Measurements from ENCODE around the gene LARGE1.

DNA sequence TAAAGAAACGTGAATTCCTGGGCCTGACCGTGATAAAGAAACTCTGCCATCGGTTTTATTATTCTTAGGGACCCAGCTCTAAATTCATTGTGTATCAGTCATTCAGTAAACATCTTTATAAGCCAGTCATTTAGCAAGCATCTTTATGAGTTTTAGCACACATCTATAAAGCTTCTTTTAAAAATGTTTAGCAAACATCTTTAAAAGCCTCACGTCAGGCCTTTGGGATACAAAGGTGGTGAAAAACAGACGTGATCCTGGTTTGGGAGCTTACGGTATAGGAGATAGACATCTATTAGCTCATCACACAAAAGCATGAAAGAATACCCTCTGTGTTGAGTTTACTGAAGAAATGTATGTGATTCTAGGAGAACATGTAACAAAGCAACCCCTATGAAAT lies 320.2 kb downstream of the LARGE1 start:
- TF ChIP-seq, protein P1, sequence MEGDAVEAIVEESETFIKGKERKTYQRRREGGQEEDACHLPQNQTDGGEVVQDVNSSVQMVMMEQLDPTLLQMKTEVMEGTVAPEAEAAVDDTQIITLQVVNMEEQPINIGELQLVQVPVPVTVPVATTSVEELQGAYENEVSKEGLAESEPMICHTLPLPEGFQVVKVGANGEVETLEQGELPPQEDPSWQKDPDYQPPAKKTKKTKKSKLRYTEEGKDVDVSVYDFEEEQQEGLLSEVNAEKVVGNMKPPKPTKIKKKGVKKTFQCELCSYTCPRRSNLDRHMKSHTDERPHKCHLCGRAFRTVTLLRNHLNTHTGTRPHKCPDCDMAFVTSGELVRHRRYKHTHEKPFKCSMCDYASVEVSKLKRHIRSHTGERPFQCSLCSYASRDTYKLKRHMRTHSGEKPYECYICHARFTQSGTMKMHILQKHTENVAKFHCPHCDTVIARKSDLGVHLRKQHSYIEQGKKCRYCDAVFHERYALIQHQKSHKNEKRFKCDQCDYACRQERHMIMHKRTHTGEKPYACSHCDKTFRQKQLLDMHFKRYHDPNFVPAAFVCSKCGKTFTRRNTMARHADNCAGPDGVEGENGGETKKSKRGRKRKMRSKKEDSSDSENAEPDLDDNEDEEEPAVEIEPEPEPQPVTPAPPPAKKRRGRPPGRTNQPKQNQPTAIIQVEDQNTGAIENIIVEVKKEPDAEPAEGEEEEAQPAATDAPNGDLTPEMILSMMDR (IDR thresholded peaks at IDR 0.05 in 2 of 3, conservative IDR thresholded peaks at IDR 0.05 in 1 of 3; ENCODE audit: borderline replicate concordance in 1 of 3, insufficient read depth in 1 of 3, low read depth in 2 of 3, low read length in 2 of 3), result no peak
- no peak for TF ChIP-seq POLR2A (IDR thresholded peaks at IDR 0.05; ENCODE audit: borderline replicate concordance, extremely low read depth, insufficient read depth, insufficient read length)
- TF ChIP-seq SP1 (IDR thresholded peaks at IDR 0.05; ENCODE audit: low read depth), result no peak
- no peak for TF ChIP-seq JUND (IDR thresholded peaks at IDR 0.05)
- TF ChIP-seq POLR2AphosphoS5 (IDR thresholded peaks at IDR 0.05; ENCODE audit: low read depth, low read length), result no peak
- TF ChIP-seq, protein P2, sequence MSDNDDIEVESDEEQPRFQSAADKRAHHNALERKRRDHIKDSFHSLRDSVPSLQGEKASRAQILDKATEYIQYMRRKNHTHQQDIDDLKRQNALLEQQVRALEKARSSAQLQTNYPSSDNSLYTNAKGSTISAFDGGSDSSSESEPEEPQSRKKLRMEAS (IDR thresholded peaks at IDR 0.05), result no peak
- TF ChIP-seq, protein P3, sequence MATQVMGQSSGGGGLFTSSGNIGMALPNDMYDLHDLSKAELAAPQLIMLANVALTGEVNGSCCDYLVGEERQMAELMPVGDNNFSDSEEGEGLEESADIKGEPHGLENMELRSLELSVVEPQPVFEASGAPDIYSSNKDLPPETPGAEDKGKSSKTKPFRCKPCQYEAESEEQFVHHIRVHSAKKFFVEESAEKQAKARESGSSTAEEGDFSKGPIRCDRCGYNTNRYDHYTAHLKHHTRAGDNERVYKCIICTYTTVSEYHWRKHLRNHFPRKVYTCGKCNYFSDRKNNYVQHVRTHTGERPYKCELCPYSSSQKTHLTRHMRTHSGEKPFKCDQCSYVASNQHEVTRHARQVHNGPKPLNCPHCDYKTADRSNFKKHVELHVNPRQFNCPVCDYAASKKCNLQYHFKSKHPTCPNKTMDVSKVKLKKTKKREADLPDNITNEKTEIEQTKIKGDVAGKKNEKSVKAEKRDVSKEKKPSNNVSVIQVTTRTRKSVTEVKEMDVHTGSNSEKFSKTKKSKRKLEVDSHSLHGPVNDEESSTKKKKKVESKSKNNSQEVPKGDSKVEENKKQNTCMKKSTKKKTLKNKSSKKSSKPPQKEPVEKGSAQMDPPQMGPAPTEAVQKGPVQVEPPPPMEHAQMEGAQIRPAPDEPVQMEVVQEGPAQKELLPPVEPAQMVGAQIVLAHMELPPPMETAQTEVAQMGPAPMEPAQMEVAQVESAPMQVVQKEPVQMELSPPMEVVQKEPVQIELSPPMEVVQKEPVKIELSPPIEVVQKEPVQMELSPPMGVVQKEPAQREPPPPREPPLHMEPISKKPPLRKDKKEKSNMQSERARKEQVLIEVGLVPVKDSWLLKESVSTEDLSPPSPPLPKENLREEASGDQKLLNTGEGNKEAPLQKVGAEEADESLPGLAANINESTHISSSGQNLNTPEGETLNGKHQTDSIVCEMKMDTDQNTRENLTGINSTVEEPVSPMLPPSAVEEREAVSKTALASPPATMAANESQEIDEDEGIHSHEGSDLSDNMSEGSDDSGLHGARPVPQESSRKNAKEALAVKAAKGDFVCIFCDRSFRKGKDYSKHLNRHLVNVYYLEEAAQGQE (IDR thresholded peaks at IDR 0.05; ENCODE audit: low read depth), result no peak
- no peak for TF ChIP-seq FOSL1 (IDR thresholded peaks at IDR 0.05; ENCODE audit: low read depth)
- no peak for TF ChIP-seq EZH2phosphoT487 (IDR thresholded peaks at IDR 0.05; ENCODE audit: borderline replicate concordance)
- TF ChIP-seq EZH2 (IDR thresholded peaks at IDR 0.05), result no peak
- no peak for TF ChIP-seq CEBPB (IDR thresholded peaks at IDR 0.05; ENCODE audit: low read depth)
- no peak for TF ChIP-seq SRF (IDR thresholded peaks at IDR 0.05; ENCODE audit: low read depth)
